ENCODE data around the gene LIM2. TPM values are rescaled to one million over a fixed set of nuclear protein-coding genes. Genes with fewer than 3 reads are reported as not detected.

The LIM2 gene
- total RNA-seq, 2 donors from 2014 or later, result not detected

- no peak for ATAC-seq
- Histone ChIP-seq H3K36me3 (replicated peaks in 1 of 2; ENCODE audit: insufficient read depth in 1 of 2, low read depth in 2 of 2) (no peaks in the 10 kb centered on the region), H3K9me3 (no peaks in the 10 kb centered on the region), H3K4me3 (no peak overlapping the region), H3K27me3 (no peaks in the 10 kb centered on the region), H3K27ac (no peak overlapping the region), H3K4me1 (peaks cover 4% of the 10 kb centered on the region)
- 59 to 77% methylated on average over 4 to 13 of the region's 14 CpGs for WGBS, 2 donors
- intact Hi-C loops (cut with DNase I), result no loop called here
- no peak for TF ChIP-seq CTCF (IDR thresholded peaks at IDR 0.05)
- TF ChIP-seq POLR2A (IDR thresholded peaks at IDR 0.05), result no peak
- DNase-seq, result no peak
These were observed 1.4 kb upstream of the LIM2 start for GRCh38 chr19:51389143-51389542.

GRCh38 chr19:51386882-51387520 is 773 bp downstream of the LIM2 start:
- ATAC-seq (no peak), DNase-seq (no peak)
- Histone ChIP-seq H3K9me3 (no peaks in the 10 kb centered on the region), H3K4me1 (no peaks in the 10 kb centered on the region), H3K4me3 (no peak overlapping the region), H3K27me3 (no peaks in the 10 kb centered on the region), H3K36me3 (replicated peaks in 1 of 2; ENCODE audit: insufficient read depth in 1 of 2, low read depth in 2 of 2) (no peaks in the 10 kb centered on the region), H3K27ac (no peak overlapping the region)
- intact Hi-C loops (cut with DNase I), result no loop called here
- 61 to 70% methylated on average over 5 to 14 of the region's 14 CpGs for WGBS, 2 donors
- TF ChIP-seq CTCF (IDR thresholded peaks at IDR 0.05), result no peak
- TF ChIP-seq POLR2A (IDR thresholded peaks at IDR 0.05), result no peak

GRCh38 chr19:51382004-51382403 is 5.8 kb downstream of the LIM2 start:
- TF ChIP-seq CTCF (IDR thresholded peaks at IDR 0.05) (no peak), POLR2A (IDR thresholded peaks at IDR 0.05) (no peak)
- Histone ChIP-seq H3K27ac (no peak overlapping the region), H3K9me3 (no peaks in the 10 kb centered on the region), H3K36me3 (replicated peaks in 1 of 2; ENCODE audit: insufficient read depth in 1 of 2, low read depth in 2 of 2) (no peaks in the 10 kb centered on the region), H3K27me3 (no peaks in the 10 kb centered on the region), H3K4me1 (no peaks in the 10 kb centered on the region), H3K4me3 (no peak overlapping the region)
- intact Hi-C loops (cut with DNase I), result no loop called here
- 83 to 97% methylated on average over 2 to 4 of the region's 4 CpGs for WGBS, 2 donors
- DNase-seq (no peak), ATAC-seq (no peak)

- ATAC-seq (no peak), DNase-seq (no peak)
- H3K9me3 ChIP-seq, result no peaks in the 10 kb centered on the region
- no peaks in the 10 kb centered on the region for H3K36me3 ChIP-seq (replicated peaks in 1 of 2; ENCODE audit: insufficient read depth in 1 of 2, low read depth in 2 of 2)
- WGBS, 2 donors, result 81 to 89% methylated on average over 9 of the region's 9 CpGs
- H3K27ac ChIP-seq, result no peak overlapping the region
- intact Hi-C loops (cut with DNase I), result no loop called here
- no peak overlapping the region for H3K4me3 ChIP-seq
- H3K4me1 ChIP-seq, result no peaks in the 10 kb centered on the region
- TF ChIP-seq POLR2A (IDR thresholded peaks at IDR 0.05), result no peak
- no peak for TF ChIP-seq CTCF (IDR thresholded peaks at IDR 0.05)
- no peaks in the 10 kb centered on the region for H3K27me3 ChIP-seq
These were observed 7.4 kb downstream of the LIM2 start for GRCh38 chr19:51380379-51380778.

- no peaks in the 10 kb centered on the region for H3K27me3 ChIP-seq
- no peak overlapping the region for H3K4me3 ChIP-seq
- DNase-seq, result no peak
- no peaks in the 10 kb centered on the region for H3K9me3 ChIP-seq
- no peak for TF ChIP-seq CTCF (IDR thresholded peaks at IDR 0.05)
- TF ChIP-seq POLR2A (IDR thresholded peaks at IDR 0.05), result no peak
- ATAC-seq, result no peak
- no peak overlapping the region for H3K27ac ChIP-seq
- H3K36me3 ChIP-seq (replicated peaks in 1 of 2; ENCODE audit: insufficient read depth in 1 of 2, low read depth in 2 of 2), result no peaks in the 10 kb centered on the region
- WGBS, 2 donors, result 69 to 85% methylated on average over 2 of the region's 2 CpGs
- no peaks in the 10 kb centered on the region for H3K4me1 ChIP-seq
- intact Hi-C loops (cut with DNase I), result no loop called here
These were observed 10.4 kb downstream of the LIM2 start for GRCh38 chr19:51377422-51377821.

Data from body of pancreas (tissue), 4 donors.